Measurements from ENCODE around the gene ARHGAP26. TPM values are rescaled to one million over a fixed set of nuclear protein-coding genes. Genes with fewer than 3 reads are reported as not detected.

The ARHGAP26 gene
- polyA plus RNA-seq, 1 donor (not counting 4 experiments of a cell fraction or from before 2014, with no cell fraction given): 3.9 TPM

DNA sequence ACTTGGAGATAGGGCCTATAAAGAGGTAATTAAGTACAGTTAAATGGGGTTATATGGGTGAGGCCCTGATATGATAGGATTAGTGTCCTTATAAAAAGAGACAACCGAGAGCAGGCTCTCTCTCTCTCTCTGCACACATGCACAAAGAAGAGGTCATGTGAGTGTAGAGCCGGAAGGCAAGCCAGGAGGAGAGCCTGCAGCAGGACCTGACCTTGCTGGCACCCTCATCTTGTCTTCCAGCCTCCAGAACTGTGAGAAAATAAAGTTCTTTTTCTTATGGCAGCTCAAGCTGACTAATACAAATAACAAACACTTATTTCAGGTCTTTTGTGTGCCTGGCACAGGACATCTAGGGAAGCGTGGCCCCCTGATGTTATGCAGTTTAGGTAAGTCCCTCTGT lies 62.1 kb downstream of the ARHGAP26 start:
- no peaks in the 10 kb centered on the region for H3K36me3 ChIP-seq (ENCODE audit: control insufficient read depth in 2 of 2, extremely low read depth in 1 of 2, insufficient read depth in 2 of 2, low read length in 2 of 2)
- dilution Hi-C loops (cut with MboI; ENCODE audit: extremely low pct_ligation_motif_present, low sequenced_read_pairs): no loop called here
- H3K9ac ChIP-seq (ENCODE audit: control insufficient read depth, extremely low read depth, insufficient read depth, low read length): no peak overlapping the region
- H2AFZ ChIP-seq (ENCODE audit: control insufficient read depth, low read length): no peak overlapping the region
- peaks cover 14% of the 10 kb centered on the region for H3K4me1 ChIP-seq (ENCODE audit: control insufficient read depth, extremely low read depth, insufficient read depth, low read length)
- no peak overlapping the region for H3K4me3 ChIP-seq (ENCODE audit: control insufficient read depth in 2 of 3, extremely low read depth in 1 of 3, insufficient read depth in 2 of 3, low read depth in 1 of 3, low read length in 3 of 3)
- TF ChIP-seq EZH2 (IDR thresholded peaks at IDR 0.05; ENCODE audit: low read length): no peak
- TF ChIP-seq, protein P1, sequence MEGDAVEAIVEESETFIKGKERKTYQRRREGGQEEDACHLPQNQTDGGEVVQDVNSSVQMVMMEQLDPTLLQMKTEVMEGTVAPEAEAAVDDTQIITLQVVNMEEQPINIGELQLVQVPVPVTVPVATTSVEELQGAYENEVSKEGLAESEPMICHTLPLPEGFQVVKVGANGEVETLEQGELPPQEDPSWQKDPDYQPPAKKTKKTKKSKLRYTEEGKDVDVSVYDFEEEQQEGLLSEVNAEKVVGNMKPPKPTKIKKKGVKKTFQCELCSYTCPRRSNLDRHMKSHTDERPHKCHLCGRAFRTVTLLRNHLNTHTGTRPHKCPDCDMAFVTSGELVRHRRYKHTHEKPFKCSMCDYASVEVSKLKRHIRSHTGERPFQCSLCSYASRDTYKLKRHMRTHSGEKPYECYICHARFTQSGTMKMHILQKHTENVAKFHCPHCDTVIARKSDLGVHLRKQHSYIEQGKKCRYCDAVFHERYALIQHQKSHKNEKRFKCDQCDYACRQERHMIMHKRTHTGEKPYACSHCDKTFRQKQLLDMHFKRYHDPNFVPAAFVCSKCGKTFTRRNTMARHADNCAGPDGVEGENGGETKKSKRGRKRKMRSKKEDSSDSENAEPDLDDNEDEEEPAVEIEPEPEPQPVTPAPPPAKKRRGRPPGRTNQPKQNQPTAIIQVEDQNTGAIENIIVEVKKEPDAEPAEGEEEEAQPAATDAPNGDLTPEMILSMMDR (optimal IDR thresholded peaks at IDR 0.05 in 1 of 3, IDR thresholded peaks at IDR 0.05 in 1 of 3, conservative IDR thresholded peaks at IDR 0.05 in 1 of 3; ENCODE audit: extremely low read depth in 1 of 3, insufficient read depth in 2 of 3, low read length in 3 of 3): no peak
- H3K9me3 ChIP-seq (ENCODE audit: control insufficient read depth, low read depth, low read length): no peaks in the 10 kb centered on the region
- FAIRE-seq (no peak), DNase-seq (ENCODE audit: low read depth, low spot score) (no peak)
- H3K9me1 ChIP-seq (ENCODE audit: control insufficient read depth, extremely low read depth, insufficient read depth, low read length): no peaks in the 10 kb centered on the region
- no peak overlapping the region for H3K4me2 ChIP-seq (ENCODE audit: control insufficient read depth, extremely low read depth, insufficient read depth, low read depth, low read length)
- H3K79me2 ChIP-seq (ENCODE audit: control insufficient read depth, insufficient read depth, low read length): no peaks in the 10 kb centered on the region
- H3K27me3 ChIP-seq (ENCODE audit: control insufficient read depth, extremely low read depth, insufficient read depth, low read length): no peaks in the 10 kb centered on the region
- H3K27ac ChIP-seq (ENCODE audit: control insufficient read depth, insufficient read depth, low read length): no peak overlapping the region
- no peaks in the 10 kb centered on the region for H4K20me1 ChIP-seq (ENCODE audit: control insufficient read depth, extremely low read depth, insufficient read depth, low read length)

DNA sequence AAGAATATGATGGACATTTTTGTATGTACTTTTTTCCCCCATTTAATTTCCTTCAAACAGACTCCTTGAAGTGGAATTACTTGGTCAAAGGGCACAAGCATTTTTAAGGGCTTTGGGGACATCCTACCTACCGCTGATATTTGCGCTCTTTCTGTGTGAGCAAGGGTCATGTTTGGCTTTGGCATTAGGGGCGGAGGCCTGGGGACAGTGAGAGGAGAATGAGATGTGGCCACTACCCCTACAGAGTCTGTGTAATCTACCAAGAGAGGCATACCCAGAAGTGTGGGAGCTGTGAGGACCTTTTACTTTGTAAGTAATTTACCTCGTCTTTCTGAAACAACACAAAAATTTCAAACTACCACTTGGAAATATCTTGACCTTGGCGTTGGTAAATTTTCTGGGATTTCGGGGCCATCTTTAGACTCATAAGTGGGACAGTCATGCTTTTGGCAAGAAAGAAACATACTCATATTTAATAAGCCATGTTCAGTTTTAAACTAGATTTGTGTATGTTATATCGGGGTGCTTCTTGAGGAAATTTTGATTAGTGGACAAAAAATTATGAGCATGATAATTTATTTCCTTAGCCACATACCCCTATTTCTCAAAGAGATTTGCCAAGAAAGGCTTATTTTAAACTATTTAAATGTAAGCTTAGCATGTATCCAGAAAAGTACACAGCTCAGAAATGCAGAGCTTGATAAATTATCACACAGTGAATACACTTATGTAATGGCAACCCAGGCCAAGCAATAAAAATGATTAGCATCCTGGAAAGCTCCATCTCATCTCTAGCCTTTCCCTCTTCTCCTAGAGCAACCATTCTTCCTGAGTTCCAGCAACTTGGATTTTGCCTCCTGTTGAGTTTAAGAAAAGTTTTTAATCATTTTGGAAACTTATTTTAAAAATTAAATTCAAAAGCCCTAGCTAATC lies 63.6 kb downstream of the ARHGAP26 start:
- H3K27me3 ChIP-seq (ENCODE audit: control insufficient read depth, extremely low read depth, insufficient read depth, low read length): no peaks in the 10 kb centered on the region
- H3K27ac ChIP-seq (ENCODE audit: control insufficient read depth, insufficient read depth, low read length): no peak overlapping the region
- H3K4me2 ChIP-seq (ENCODE audit: control insufficient read depth, extremely low read depth, insufficient read depth, low read depth, low read length): no peak overlapping the region
- no peak for TF ChIP-seq EZH2 (IDR thresholded peaks at IDR 0.05; ENCODE audit: low read length)
- TF ChIP-seq, protein P1 (optimal IDR thresholded peaks at IDR 0.05 in 1 of 3, IDR thresholded peaks at IDR 0.05 in 1 of 3, conservative IDR thresholded peaks at IDR 0.05 in 1 of 3; ENCODE audit: extremely low read depth in 1 of 3, insufficient read depth in 2 of 3, low read length in 3 of 3): no peak
- H3K4me3 ChIP-seq (ENCODE audit: control insufficient read depth in 2 of 3, extremely low read depth in 1 of 3, insufficient read depth in 2 of 3, low read depth in 1 of 3, low read length in 3 of 3): no peak overlapping the region
- H3K9me1 ChIP-seq (ENCODE audit: control insufficient read depth, extremely low read depth, insufficient read depth, low read length): no peaks in the 10 kb centered on the region
- no peaks in the 10 kb centered on the region for H3K79me2 ChIP-seq (ENCODE audit: control insufficient read depth, insufficient read depth, low read length)
- H3K36me3 ChIP-seq (ENCODE audit: control insufficient read depth in 2 of 2, extremely low read depth in 1 of 2, insufficient read depth in 2 of 2, low read length in 2 of 2): no peaks in the 10 kb centered on the region
- H4K20me1 ChIP-seq (ENCODE audit: control insufficient read depth, extremely low read depth, insufficient read depth, low read length): no peaks in the 10 kb centered on the region
- no peak for FAIRE-seq
- no peaks in the 10 kb centered on the region for H3K4me1 ChIP-seq (ENCODE audit: control insufficient read depth, extremely low read depth, insufficient read depth, low read length)
- no peak for DNase-seq (ENCODE audit: low read depth, low spot score)
- no peak overlapping the region for H3K9ac ChIP-seq (ENCODE audit: control insufficient read depth, extremely low read depth, insufficient read depth, low read length)
- H3K9me3 ChIP-seq (ENCODE audit: control insufficient read depth, low read depth, low read length): no peaks in the 10 kb centered on the region
- H2AFZ ChIP-seq (ENCODE audit: control insufficient read depth, low read length): no peak overlapping the region
- dilution Hi-C loops (cut with MboI; ENCODE audit: extremely low pct_ligation_motif_present, low sequenced_read_pairs): no loop called here

Measured in keratinocyte (primary cell).